Kidney epithelial cell (primary cell): ENCODE measurements around the gene OGT. TPM values are rescaled to one million over a fixed set of nuclear protein-coding genes. Genes with fewer than 3 reads are reported as not detected.
A peak's percentile ranks its signal among the peaks of the same experiment; 100 is the strongest.
"Not testable (repeated sequence)": the region's sequence is repeated elsewhere in the genome, so short reads cannot be mapped to it uniquely, and the experiment has no call there.

Experiments
- DNase-seq: peaks from one replicate; pipeline ENCODE4 v3.0.0-alpha.2; 2010; ENCODE audit warnings: low read depth
- H3K27me3 ChIP-seq: 2 replicates; pipeline ENCODE4 v1.6.0; 2011; ENCODE audit warnings: low read length; ENCODE audit not compliant: control insufficient read depth, insufficient read depth
- H3K36me3 ChIP-seq: 2 replicates; pipeline ENCODE4 v1.5.1; 2011; ENCODE audit warnings: low read length; ENCODE audit not compliant: control insufficient read depth, insufficient read depth
- H3K4me3 ChIP-seq: 2 replicates; pipeline ENCODE4 v1.5.1; 2011; ENCODE audit warnings: low read depth, mild to moderate bottlenecking, control low read depth, low read length
- total RNA-seq: library from RNA; depleted of rRNA; stranded (reverse); fragments of >200 nt; gene quantifications from 2 replicates; pipeline ENCODE4 v1.2.3, GENCODE V29; 2015
- TF ChIP-seq, protein P1 (sequence below): IDR thresholded peaks from 2 replicates; pipeline ENCODE4 v1.5.1; 2011; ENCODE audit warnings: mild to moderate bottlenecking, moderate library complexity, low read length, control low read depth, inconsistent platforms; ENCODE audit not compliant: insufficient read depth, poor library complexity, severe bottlenecking

Gene OGT
- total RNA-seq, 1 donor from 2014 or later, result 71.7 TPM

DNA sequence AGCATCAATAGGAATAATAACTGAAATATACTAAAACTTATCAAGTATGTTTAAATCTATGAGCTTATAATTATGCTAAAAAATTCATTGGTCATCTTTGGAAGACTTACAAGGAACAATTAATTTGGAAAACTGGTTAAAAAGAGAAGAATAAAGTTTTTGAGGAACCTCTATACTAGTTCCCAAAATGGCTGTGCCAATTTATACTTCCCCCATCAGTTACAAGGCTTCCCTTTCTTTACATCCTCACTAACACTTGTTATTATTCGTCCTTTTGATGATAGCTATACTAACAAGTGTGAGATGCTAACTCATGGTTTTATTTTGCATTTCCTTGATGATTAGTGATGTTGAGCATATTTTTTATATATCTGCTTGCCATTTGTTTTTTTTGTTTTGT is 17.1 kb downstream of the OGT start:
- Histone ChIP-seq H3K36me3 (peaks cover 2% of the 10 kb centered on the region), H3K27me3 (no peaks in the 10 kb centered on the region), H3K4me3 (no peak overlapping the region)
- TF ChIP-seq, protein P1, sequence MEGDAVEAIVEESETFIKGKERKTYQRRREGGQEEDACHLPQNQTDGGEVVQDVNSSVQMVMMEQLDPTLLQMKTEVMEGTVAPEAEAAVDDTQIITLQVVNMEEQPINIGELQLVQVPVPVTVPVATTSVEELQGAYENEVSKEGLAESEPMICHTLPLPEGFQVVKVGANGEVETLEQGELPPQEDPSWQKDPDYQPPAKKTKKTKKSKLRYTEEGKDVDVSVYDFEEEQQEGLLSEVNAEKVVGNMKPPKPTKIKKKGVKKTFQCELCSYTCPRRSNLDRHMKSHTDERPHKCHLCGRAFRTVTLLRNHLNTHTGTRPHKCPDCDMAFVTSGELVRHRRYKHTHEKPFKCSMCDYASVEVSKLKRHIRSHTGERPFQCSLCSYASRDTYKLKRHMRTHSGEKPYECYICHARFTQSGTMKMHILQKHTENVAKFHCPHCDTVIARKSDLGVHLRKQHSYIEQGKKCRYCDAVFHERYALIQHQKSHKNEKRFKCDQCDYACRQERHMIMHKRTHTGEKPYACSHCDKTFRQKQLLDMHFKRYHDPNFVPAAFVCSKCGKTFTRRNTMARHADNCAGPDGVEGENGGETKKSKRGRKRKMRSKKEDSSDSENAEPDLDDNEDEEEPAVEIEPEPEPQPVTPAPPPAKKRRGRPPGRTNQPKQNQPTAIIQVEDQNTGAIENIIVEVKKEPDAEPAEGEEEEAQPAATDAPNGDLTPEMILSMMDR, result no peak
- DNase-seq, result no peak

DNA sequence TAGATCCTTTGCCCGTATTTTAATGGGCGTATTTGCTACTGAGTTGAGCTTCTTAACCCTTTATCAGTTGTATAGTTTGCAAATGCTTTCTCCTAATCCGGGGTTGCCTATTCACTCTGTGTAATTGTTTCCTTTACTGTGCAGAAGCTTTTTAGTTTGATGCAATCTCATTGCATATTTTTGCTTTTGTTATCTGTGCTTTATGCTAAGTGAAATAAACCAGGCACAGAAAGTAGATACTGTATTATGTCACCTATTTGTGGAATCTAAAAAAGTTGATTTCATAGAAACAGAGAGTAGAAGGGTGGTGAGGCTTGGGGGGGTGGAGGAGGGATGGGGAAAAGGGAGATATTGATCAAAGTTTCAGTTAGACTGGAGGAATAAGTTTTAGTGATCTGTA is 17.7 kb downstream of the OGT start:
- Histone ChIP-seq H3K36me3 (peaks cover 2% of the 10 kb centered on the region), H3K27me3 (no peaks in the 10 kb centered on the region), H3K4me3 (no peak overlapping the region)
- TF ChIP-seq, protein P1, result no peak
- DNase-seq, result no peak

DNA sequence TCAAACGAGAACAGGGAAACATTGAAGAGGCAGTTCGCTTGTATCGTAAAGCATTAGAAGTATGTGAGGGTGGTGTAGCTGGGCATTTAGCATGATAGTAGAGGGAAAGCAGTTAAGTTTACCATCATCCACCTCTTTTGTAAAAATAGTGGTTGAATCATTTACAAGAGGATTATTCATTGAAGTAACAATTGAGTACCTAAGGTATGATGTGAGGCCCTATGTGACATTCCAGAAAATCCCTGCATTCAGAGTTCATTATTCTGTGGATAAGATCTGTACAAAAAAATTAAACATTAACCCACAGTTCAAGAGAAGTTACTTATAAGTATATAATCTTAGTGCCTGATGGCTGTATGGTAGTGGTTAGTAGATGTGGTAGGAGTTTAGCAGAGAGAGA is 23.1 kb downstream of the OGT start:
- no peaks in the 10 kb centered on the region for H3K36me3 ChIP-seq
- DNase-seq, result peak; percentile 64
- H3K4me3 ChIP-seq, result no peak overlapping the region
- H3K27me3 ChIP-seq, result no peaks in the 10 kb centered on the region
- TF ChIP-seq, protein P1, result no peak

DNA sequence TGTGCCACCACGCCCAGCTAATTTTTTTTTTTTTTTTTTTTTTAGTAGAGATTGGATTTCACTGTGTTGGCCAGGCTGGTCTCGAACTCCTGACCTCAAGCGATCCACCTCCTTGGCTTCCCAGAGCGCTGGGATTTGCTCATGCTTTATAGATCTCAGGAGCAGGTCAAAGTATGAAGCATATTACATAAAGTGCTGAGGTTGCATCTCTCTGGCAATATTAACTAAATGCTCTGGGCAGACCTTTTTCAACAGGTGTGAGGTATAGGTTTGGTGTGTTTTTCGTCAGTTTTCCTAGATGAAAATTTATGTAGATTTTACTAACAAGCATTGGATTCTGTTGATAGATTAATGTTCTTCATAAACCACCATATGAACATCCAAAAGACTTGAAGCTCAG is 26.0 kb downstream of the OGT start:
- TF ChIP-seq, protein P1, result no peak
- Histone ChIP-seq H3K36me3 (no peaks in the 10 kb centered on the region), H3K4me3 (no peak overlapping the region), H3K27me3 (no peaks in the 10 kb centered on the region)
- no peak for DNase-seq

DNA sequence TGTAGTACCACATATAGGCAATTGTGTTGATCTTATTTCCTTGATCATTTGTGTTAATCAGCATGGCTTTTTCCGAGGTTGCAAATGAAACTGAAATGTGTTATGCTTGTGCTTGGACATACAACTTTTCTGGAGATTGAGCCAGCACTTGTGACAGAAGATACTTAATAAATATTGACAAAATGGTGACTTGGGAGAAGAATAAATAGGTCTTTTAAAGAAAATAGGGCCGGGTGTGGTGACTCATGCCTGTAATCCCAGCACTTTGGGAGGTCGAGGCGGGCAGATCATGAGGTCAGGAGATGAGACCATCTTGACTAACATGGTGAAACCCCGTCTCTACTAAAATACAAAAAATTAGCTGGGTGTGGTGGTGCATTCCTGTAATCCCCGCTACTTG is 26.9 kb downstream of the OGT start:
- H3K4me3 ChIP-seq, DNase-seq, H3K27me3 ChIP-seq, H3K36me3 ChIP-seq: not testable (repeated sequence)

DNA sequence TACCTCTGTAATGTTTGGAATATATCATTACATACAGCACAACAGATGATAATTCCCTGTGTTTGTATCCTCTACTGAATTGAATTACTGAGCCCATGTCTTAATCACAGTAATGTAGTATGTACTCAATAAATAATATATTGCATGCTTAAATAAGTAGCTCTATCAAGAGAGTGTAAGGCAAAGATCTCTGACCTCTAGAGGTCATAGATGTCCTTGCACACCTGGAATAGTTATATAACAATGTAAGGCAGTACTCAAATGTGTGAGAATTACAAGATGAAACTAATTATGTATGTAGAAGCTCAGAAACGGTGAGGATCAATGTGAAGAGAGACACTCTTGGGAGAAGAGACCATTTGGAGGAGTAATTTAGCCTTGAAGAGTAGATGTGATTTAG is 31.0 kb downstream of the OGT start:
- TF ChIP-seq, protein P1, result no peak
- H3K27me3 ChIP-seq, result no peaks in the 10 kb centered on the region
- H3K36me3 ChIP-seq, result no peaks in the 10 kb centered on the region

More for the DNA sequence above, 31.0 kb downstream of the OGT start:
- no peak overlapping the region for H3K4me3 ChIP-seq
- DNase-seq, result no peak
